Measurements from ENCODE around the gene ANO5.

Gene ANO5

GRCh38 chr11:22190827-22191463 is 1.9 kb upstream of the ANO5 start:
- no peak for DNase-seq (ENCODE audit: low spot score in 2 of 2)
- Mint-ChIP-seq H3K27ac (no peak overlapping the region), H3K27me3 (peaks cover 15% of the 10 kb centered on the region), H3K36me3 (no peaks in the 10 kb centered on the region), H3K4me1 (peaks cover 12% of the 10 kb centered on the region), H3K4me3 (no peak overlapping the region), H3K9me3 (no peaks in the 10 kb centered on the region)
- no peak for ATAC-seq (ENCODE audit: low read depth)

- no peak for DNase-seq (ENCODE audit: low spot score in 2 of 2)
- Mint-ChIP-seq H3K27ac (no peak overlapping the region), H3K36me3 (no peaks in the 10 kb centered on the region), H3K4me3 (peak overlapping the region; percentile 76), H3K4me1 (peaks cover 12% of the 10 kb centered on the region), H3K27me3 (peaks cover 15% of the 10 kb centered on the region), H3K9me3 (no peaks in the 10 kb centered on the region)
- ATAC-seq (ENCODE audit: low read depth) = no peak
Measured at GRCh38 chr11:22192289-22192641, 620 bp upstream of the ANO5 start.

GRCh38 chr11:22193348-22194051 is 615 bp downstream of the ANO5 start:
- Mint-ChIP-seq H3K4me3 (peak overlapping the region; percentile 53), H3K27me3 (peaks cover 15% of the 10 kb centered on the region), H3K27ac (no peak overlapping the region), H3K4me1 (peaks cover 12% of the 10 kb centered on the region), H3K36me3 (no peaks in the 10 kb centered on the region), H3K9me3 (no peaks in the 10 kb centered on the region)
- ATAC-seq (ENCODE audit: low read depth) (no peak), DNase-seq (ENCODE audit: low spot score in 2 of 2) (no peak)

- peaks cover 15% of the 10 kb centered on the region for H3K27me3 Mint-ChIP-seq
- no peaks in the 10 kb centered on the region for H3K36me3 Mint-ChIP-seq
- H3K9me3 Mint-ChIP-seq = no peaks in the 10 kb centered on the region
- ATAC-seq (ENCODE audit: low read depth) = no peak
- no peak overlapping the region for H3K4me3 Mint-ChIP-seq
- H3K27ac Mint-ChIP-seq = no peak overlapping the region
- DNase-seq (ENCODE audit: low spot score in 2 of 2) = no peak
- H3K4me1 Mint-ChIP-seq = peaks cover 12% of the 10 kb centered on the region
Measured at GRCh38 chr11:22194306-22194705, 1.4 kb downstream of the ANO5 start.

DNA sequence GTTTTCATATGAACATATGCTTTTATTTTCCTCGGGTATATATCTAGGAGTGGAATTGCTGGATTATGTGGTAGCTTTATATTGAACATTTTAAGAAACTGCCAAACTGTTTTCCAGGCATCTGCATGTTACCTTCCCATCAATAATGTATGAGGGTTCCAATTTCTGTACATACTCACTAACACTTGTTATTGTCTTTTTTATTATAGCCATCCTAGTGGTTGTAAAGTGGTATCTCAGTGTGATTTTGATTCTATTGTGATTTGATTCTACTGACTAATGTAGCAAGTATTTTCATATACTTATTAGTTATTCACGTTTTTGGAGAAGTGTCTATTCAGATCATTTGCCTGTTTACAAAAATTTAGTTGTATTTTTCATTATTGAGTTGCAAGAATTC is 2.0 kb downstream of the ANO5 start:
- ATAC-seq (ENCODE audit: low read depth) (no peak), DNase-seq (ENCODE audit: low spot score in 2 of 2) (no peak)
- Mint-ChIP-seq H3K36me3 (no peaks in the 10 kb centered on the region), H3K27ac (no peak overlapping the region), H3K9me3 (no peaks in the 10 kb centered on the region), H3K4me3 (no peak overlapping the region), H3K4me1 (peaks cover 12% of the 10 kb centered on the region), H3K27me3 (peaks cover 15% of the 10 kb centered on the region)

- ATAC-seq (ENCODE audit: low read depth) (no peak), DNase-seq (ENCODE audit: low spot score in 2 of 2) (no peak)
- H3K27ac Mint-ChIP-seq = no peak overlapping the region
- H3K4me1 Mint-ChIP-seq = peaks cover 11% of the 10 kb centered on the region
- no peaks in the 10 kb centered on the region for H3K9me3 Mint-ChIP-seq
- H3K27me3 Mint-ChIP-seq = peaks cover 11% of the 10 kb centered on the region
- H3K4me3 Mint-ChIP-seq = no peak overlapping the region
- no peaks in the 10 kb centered on the region for H3K36me3 Mint-ChIP-seq
Measured at GRCh38 chr11:22197139-22198005, 4.5 kb downstream of the ANO5 start.

GRCh38 chr11:22199243-22199642 is 6.4 kb downstream of the ANO5 start:
- no peaks in the 10 kb centered on the region for H3K36me3 Mint-ChIP-seq
- H3K27ac Mint-ChIP-seq = no peak overlapping the region
- peaks cover 4% of the 10 kb centered on the region for H3K27me3 Mint-ChIP-seq
- no peak for DNase-seq (ENCODE audit: low spot score in 2 of 2)
- no peak overlapping the region for H3K4me3 Mint-ChIP-seq
- H3K4me1 Mint-ChIP-seq = peaks cover 3% of the 10 kb centered on the region
- ATAC-seq (ENCODE audit: low read depth) = no peak
- no peaks in the 10 kb centered on the region for H3K9me3 Mint-ChIP-seq

DNA sequence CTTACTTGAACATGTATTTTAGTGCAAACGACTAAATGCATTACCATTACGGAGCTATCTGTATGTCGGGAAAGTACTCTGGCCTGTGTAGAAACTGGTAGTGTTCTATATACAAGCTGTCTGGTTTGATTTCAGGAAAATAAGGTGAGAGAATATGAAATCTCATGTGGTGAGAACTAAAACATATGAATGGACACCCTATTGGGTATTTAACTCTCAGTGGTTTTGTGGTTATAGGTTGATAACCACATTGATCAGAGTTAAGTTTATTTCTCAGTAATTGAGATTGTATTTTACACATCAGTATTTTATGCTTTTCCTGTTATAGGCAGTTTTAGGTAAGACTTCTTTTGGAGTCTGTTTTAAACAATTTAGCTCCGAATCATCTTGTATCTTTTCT is 10.4 kb downstream of the ANO5 start:
- no peaks in the 10 kb centered on the region for H3K27me3 Mint-ChIP-seq
- DNase-seq (ENCODE audit: low spot score in 2 of 2) (no peak), ATAC-seq (ENCODE audit: low read depth) (no peak)
- H3K27ac Mint-ChIP-seq = no peak overlapping the region
- no peak overlapping the region for H3K4me3 Mint-ChIP-seq
- H3K9me3 Mint-ChIP-seq = no peaks in the 10 kb centered on the region
- H3K4me1 Mint-ChIP-seq = no peaks in the 10 kb centered on the region
- H3K36me3 Mint-ChIP-seq = no peaks in the 10 kb centered on the region

- Mint-ChIP-seq H3K27ac (no peak overlapping the region), H3K4me3 (no peak overlapping the region), H3K36me3 (no peaks in the 10 kb centered on the region), H3K9me3 (no peaks in the 10 kb centered on the region), H3K27me3 (no peaks in the 10 kb centered on the region), H3K4me1 (no peaks in the 10 kb centered on the region)
- no peak for DNase-seq (ENCODE audit: low spot score in 2 of 2)
- ATAC-seq (ENCODE audit: low read depth) = no peak
Measured at GRCh38 chr11:22207162-22207561, 14.3 kb downstream of the ANO5 start.

- H3K27ac Mint-ChIP-seq = no peak overlapping the region
- no peak for DNase-seq (ENCODE audit: low spot score in 2 of 2)
- H3K4me3 Mint-ChIP-seq = no peak overlapping the region
- no peaks in the 10 kb centered on the region for H3K9me3 Mint-ChIP-seq
- H3K4me1 Mint-ChIP-seq = no peaks in the 10 kb centered on the region
- no peak for ATAC-seq (ENCODE audit: low read depth)
- H3K27me3 Mint-ChIP-seq = no peaks in the 10 kb centered on the region
- H3K36me3 Mint-ChIP-seq = no peaks in the 10 kb centered on the region
Measured at GRCh38 chr11:22208151-22208858, 15.4 kb downstream of the ANO5 start.

GRCh38 chr11:22216940-22217339 is 24.1 kb downstream of the ANO5 start:
- no peaks in the 10 kb centered on the region for H3K9me3 Mint-ChIP-seq
- H3K27ac Mint-ChIP-seq = no peak overlapping the region
- no peak overlapping the region for H3K4me3 Mint-ChIP-seq
- ATAC-seq (ENCODE audit: low read depth) (no peak), DNase-seq (ENCODE audit: low spot score in 2 of 2) (no peak)
- no peaks in the 10 kb centered on the region for H3K27me3 Mint-ChIP-seq
- no peaks in the 10 kb centered on the region for H3K36me3 Mint-ChIP-seq
- no peaks in the 10 kb centered on the region for H3K4me1 Mint-ChIP-seq

- Mint-ChIP-seq H3K4me1 (no peaks in the 10 kb centered on the region), H3K4me3 (no peak overlapping the region), H3K36me3 (no peaks in the 10 kb centered on the region), H3K9me3 (no peaks in the 10 kb centered on the region), H3K27ac (no peak overlapping the region), H3K27me3 (no peaks in the 10 kb centered on the region)
- DNase-seq (ENCODE audit: low spot score in 2 of 2) = no peak
- ATAC-seq (ENCODE audit: low read depth) = no peak
Measured at GRCh38 chr11:22221143-22221542, 28.3 kb downstream of the ANO5 start.

GRCh38 chr11:22225190-22225589 is 32.3 kb downstream of the ANO5 start:
- ATAC-seq (ENCODE audit: low read depth) = no peak
- no peaks in the 10 kb centered on the region for H3K9me3 Mint-ChIP-seq
- H3K36me3 Mint-ChIP-seq = no peaks in the 10 kb centered on the region
- H3K27ac Mint-ChIP-seq = no peak overlapping the region
- H3K27me3 Mint-ChIP-seq = no peaks in the 10 kb centered on the region
- H3K4me1 Mint-ChIP-seq = no peaks in the 10 kb centered on the region
- H3K4me3 Mint-ChIP-seq = no peak overlapping the region
- DNase-seq (ENCODE audit: low spot score in 2 of 2) = no peak

GRCh38 chr11:22234743-22235142 is 41.9 kb downstream of the ANO5 start:
- ATAC-seq (ENCODE audit: low read depth) (no peak), DNase-seq (ENCODE audit: low spot score in 2 of 2) (no peak)
- Mint-ChIP-seq H3K36me3 (no peaks in the 10 kb centered on the region), H3K4me3 (no peak overlapping the region), H3K27ac (no peak overlapping the region), H3K4me1 (peaks cover 2% of the 10 kb centered on the region), H3K9me3 (peaks cover 7% of the 10 kb centered on the region), H3K27me3 (no peaks in the 10 kb centered on the region)
